GM12891 (cell line): Measurements from ENCODE around the gene CERS6.

ENCODE experiments used
- DNase-seq: peaks from one replicate; pipeline ENCODE4 v3.0.0; 2011; ENCODE audit warnings: low spot score; ENCODE audit not compliant: insufficient read length
- FAIRE-seq: peaks from 2 replicates; lab custom pipeline; 2011; peaks lifted over from hg19 to GRCh38; lab: Jason Lieb, UNC
- PAX5 ChIP-seq: IDR thresholded peaks from 2 replicates; pipeline ENCODE4 v1.6.1; 2011; ENCODE audit warnings: low read length, moderate library complexity, mild to moderate bottlenecking; ENCODE audit not compliant: insufficient read depth, severe bottlenecking
- POLR2A ChIP-seq: IDR thresholded peaks from 2 replicates; pipeline ENCODE4 v1.6.1; 2011; ENCODE audit warnings: low read depth, low read length, control low read depth
- POLR2AphosphoS5 ChIP-seq: IDR thresholded peaks from 2 replicates; pipeline ENCODE4 v1.6.1; 2011; ENCODE audit warnings: low read depth, low read length, control low read depth
- POU2F2 ChIP-seq: IDR thresholded peaks from 2 replicates; pipeline ENCODE4 v1.6.1; 2011; ENCODE audit warnings: low read depth, mild to moderate bottlenecking, control low read depth, low read length, moderate library complexity
- SPI1 ChIP-seq: IDR thresholded peaks from 2 replicates; pipeline ENCODE4 v1.6.1; 2011; ENCODE audit warnings: low read depth, low read length, control low read depth
- TAF1 ChIP-seq: IDR thresholded peaks from 2 replicates; pipeline ENCODE4 v1.6.1; 2011; ENCODE audit warnings: low read depth, low read length, control low read depth

Gene CERS6

GRCh38 chr2:168466190-168466737, 10.2 kb downstream of the CERS6 start:
- FAIRE-seq (no peak), DNase-seq (no peak)
- TF ChIP-seq POU2F2 = no peak
- TF ChIP-seq SPI1 = no peak
- TF ChIP-seq POLR2A = no peak
- no peak for TF ChIP-seq PAX5
- TF ChIP-seq TAF1 = no peak
- TF ChIP-seq POLR2AphosphoS5 = no peak

GRCh38 chr2:168466834-168467565, 10.9 kb downstream of the CERS6 start:
- DNase-seq (no peak), FAIRE-seq (no peak)
- TF ChIP-seq POLR2A (no peak), SPI1 (peak; percentile 15; the same call in 1 of the 2 replicates)

- DNase-seq (no peak), FAIRE-seq (no peak)
- no peak for TF ChIP-seq POLR2AphosphoS5
- no peak for TF ChIP-seq POLR2A
- TF ChIP-seq POU2F2 = no peak
- no peak for TF ChIP-seq TAF1
- TF ChIP-seq PAX5 = no peak
- TF ChIP-seq SPI1 = no peak
Measured at GRCh38 chr2:168467729-168468128, 11.7 kb downstream of the CERS6 start.

DNA sequence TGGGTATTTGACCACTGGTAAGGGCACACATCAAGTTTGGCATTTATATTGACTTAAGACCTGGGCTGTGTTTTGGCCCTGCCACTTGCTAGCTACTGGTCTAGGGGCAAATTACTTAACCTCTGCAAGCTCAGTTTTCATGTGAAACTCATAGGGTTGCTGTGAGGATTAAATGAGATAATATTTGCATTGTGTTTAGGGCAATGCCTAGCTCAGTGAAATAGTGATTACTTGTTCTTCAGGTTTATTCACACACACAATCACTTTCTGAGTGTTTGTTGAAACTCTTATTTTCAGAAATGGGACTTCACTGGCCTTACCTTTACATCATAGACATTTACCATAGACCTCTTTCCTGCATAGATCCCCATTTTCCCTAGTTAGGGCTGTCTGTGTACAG, 12.3 kb downstream of the CERS6 start:
- TF ChIP-seq POU2F2 (no peak), SPI1 (no peak), POLR2AphosphoS5 (no peak), PAX5 (no peak), POLR2A (no peak), TAF1 (no peak)
- no peak for FAIRE-seq

GRCh38 chr2:168469281-168469988, 13.4 kb downstream of the CERS6 start:
- FAIRE-seq = peak; percentile 58
- DNase-seq = no peak
- TF ChIP-seq POU2F2 (no peak), PAX5 (no peak), SPI1 (0 out of 2 replicates have a peak, but pooled peaks have one; percentile 25), POLR2AphosphoS5 (no peak)

More for the DNA sequence above, 12.3 kb downstream of the CERS6 start:
- DNase-seq = no peak

GRCh38 chr2:168470320-168471162, 14.5 kb downstream of the CERS6 start:
- peak; percentile 76 for FAIRE-seq

GRCh38 chr2:168471163-168471475, 15.0 kb downstream of the CERS6 start:
- DNase-seq (no peak), FAIRE-seq (no peak)
- TF ChIP-seq PAX5 = no peak
- TF ChIP-seq POLR2AphosphoS5 = no peak
- TF ChIP-seq POLR2A = no peak
- TF ChIP-seq TAF1 = no peak
- TF ChIP-seq POU2F2 = no peak
- TF ChIP-seq SPI1 = no peak

More at GRCh38 chr2:168470320-168471162, 14.5 kb downstream of the CERS6 start:
- no peak for TF ChIP-seq PAX5
- no peak for TF ChIP-seq SPI1
- peak; percentile 44; the same call in 1 of the 2 replicates for TF ChIP-seq POU2F2
- TF ChIP-seq POLR2A = no peak
- DNase-seq = no peak

DNA sequence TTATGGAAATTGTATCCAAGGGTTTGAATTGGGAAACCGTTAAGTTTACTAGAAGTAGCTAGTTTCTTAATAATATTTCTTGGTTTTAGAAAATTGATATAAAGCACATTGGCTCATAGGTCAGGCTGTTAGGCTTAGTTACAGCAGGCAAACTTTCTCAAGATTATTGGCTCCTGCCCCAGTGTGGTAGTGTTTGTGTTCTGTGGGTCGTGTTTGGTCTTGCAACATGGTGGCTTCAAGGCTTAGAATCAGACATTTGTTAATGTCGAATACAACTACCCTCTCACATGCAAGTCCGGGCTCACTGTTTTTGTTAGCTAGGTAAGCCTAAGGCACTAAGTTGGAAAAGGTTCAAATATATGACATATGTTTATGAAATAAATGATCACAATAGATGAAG, 19.6 kb downstream of the CERS6 start:
- FAIRE-seq = no peak
- DNase-seq = no peak
- no peak for TF ChIP-seq POU2F2
- TF ChIP-seq SPI1 = no peak
- no peak for TF ChIP-seq PAX5
- no peak for TF ChIP-seq TAF1
- no peak for TF ChIP-seq POLR2A
- TF ChIP-seq POLR2AphosphoS5 = no peak

DNA sequence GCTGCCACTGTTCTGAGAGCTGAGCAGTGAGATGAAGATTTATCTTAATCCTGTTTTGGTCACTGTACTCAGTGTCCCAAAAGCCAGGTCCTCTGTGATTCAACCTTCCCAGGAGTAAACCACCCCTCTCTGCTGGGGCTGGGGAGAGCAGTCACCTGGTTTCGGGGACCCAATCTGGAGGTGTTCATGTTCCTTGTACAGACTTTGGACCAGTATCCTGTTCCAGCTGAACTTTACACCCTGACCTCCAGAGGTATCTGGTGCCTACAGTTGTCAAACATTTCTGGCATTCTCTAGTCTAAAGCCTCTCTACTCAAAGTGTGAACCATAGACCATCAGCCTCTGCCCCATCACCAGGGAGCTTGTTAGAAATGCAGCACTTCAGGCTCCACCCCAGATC, 22.1 kb downstream of the CERS6 start:
- TF ChIP-seq SPI1 (no peak), TAF1 (no peak), POLR2AphosphoS5 (no peak)
- DNase-seq = no peak
- no peak for FAIRE-seq
